ENCODE results near the gene PDE8A.

GRCh38 chr15:84975871-84976351 is 5.7 kb upstream of the PDE8A start:
- no peak for TF ChIP-seq CTCF (IDR thresholded peaks at IDR 0.05)
- no peak for TF ChIP-seq EZH2 (IDR thresholded peaks at IDR 0.05; ENCODE audit: borderline replicate concordance, insufficient read depth, low read depth, low read length, poor library complexity, severe bottlenecking)

Data from B cell (primary cell).